Pons (tissue), 1 donor: ENCODE data around the gene STX16.
"Not testable (repeated sequence)": the region's sequence is repeated elsewhere in the genome, so short reads cannot be mapped to it uniquely, and the experiment has no call there.

ENCODE experiments used
- DNase-seq: peaks from one replicate; pipeline ENCODE4 v3.0.0-alpha.2; 2016; ENCODE audit warnings: low spot score

Gene STX16

GRCh38 chr20:58722877-58723627 lies 72.0 kb downstream of the STX16 start:
- DNase-seq = no peak

GRCh38 chr20:58723628-58723984 lies 72.5 kb downstream of the STX16 start:
- no peak for DNase-seq

GRCh38 chr20:58726156-58726555 lies 75.1 kb downstream of the STX16 start:
- not testable (repeated sequence) for DNase-seq
